Stimulated activated CD8-positive, alpha-beta memory T cell treated with anti-CD3 and anti-CD28 coated beads, Interleukin-12 subunit alpha, Interleukin-12 subunit beta, amount 100 ng/mL, for 1 hour (primary cell): ENCODE data around the gene HDAC11.

Experiments used
- DNase-seq: peaks from one replicate; pipeline ENCODE4 v3.0.0-alpha.2; 2020; ENCODE audit warnings: low read depth

The HDAC11 gene

GRCh38 chr3:13525827-13526625 is 45.9 kb downstream of the HDAC11 start:
- DNase-seq: no peak

GRCh38 chr3:13526626-13526949 is 46.5 kb downstream of the HDAC11 start:
- DNase-seq: no peak

- no peak for DNase-seq
Measured at GRCh38 chr3:13528217-13528867, 48.2 kb downstream of the HDAC11 start.

GRCh38 chr3:13529196-13530112 is 49.3 kb downstream of the HDAC11 start:
- DNase-seq: no peak

GRCh38 chr3:13530241-13531009 is 50.3 kb downstream of the HDAC11 start:
- DNase-seq: no peak

- no peak for DNase-seq
Measured at GRCh38 chr3:13532085-13532484, 52.0 kb downstream of the HDAC11 start.

GRCh38 chr3:13532631-13533030 is 52.5 kb downstream of the HDAC11 start:
- DNase-seq: no peak

- no peak for DNase-seq
Measured at GRCh38 chr3:13533885-13534301, 53.8 kb downstream of the HDAC11 start.

- DNase-seq: no peak
Measured at GRCh38 chr3:13535526-13535875, 55.4 kb downstream of the HDAC11 start.

GRCh38 chr3:13535905-13536304 is 55.8 kb downstream of the HDAC11 start:
- DNase-seq: no peak

GRCh38 chr3:13536432-13536831 is 56.3 kb downstream of the HDAC11 start:
- DNase-seq: no peak

GRCh38 chr3:13536832-13537231 is 56.7 kb downstream of the HDAC11 start:
- DNase-seq: no peak

GRCh38 chr3:13537244-13537908 is 57.3 kb downstream of the HDAC11 start:
- DNase-seq: no peak

GRCh38 chr3:13537909-13538296 is 57.8 kb downstream of the HDAC11 start:
- no peak for DNase-seq

GRCh38 chr3:13538520-13539291 is 58.6 kb downstream of the HDAC11 start:
- DNase-seq: no peak

GRCh38 chr3:13539292-13539638 is 59.2 kb downstream of the HDAC11 start:
- no peak for DNase-seq

GRCh38 chr3:13539671-13540070 is 59.6 kb downstream of the HDAC11 start:
- no peak for DNase-seq

GRCh38 chr3:13540297-13540995 is 60.3 kb downstream of the HDAC11 start:
- no peak for DNase-seq

GRCh38 chr3:13541691-13542090 is 61.6 kb downstream of the HDAC11 start:
- DNase-seq: no peak

GRCh38 chr3:13542142-13542541 is 62.0 kb downstream of the HDAC11 start:
- DNase-seq: no peak
